Astrocyte of the spinal cord (primary cell): Measurements from ENCODE around the gene TENM4.
"Not testable (repeated sequence)": the region's sequence is repeated elsewhere in the genome, so short reads cannot be mapped to it uniquely, and the experiment has no call there.

Source experiments
- DNase-seq: peaks from one replicate; pipeline ENCODE4 v3.0.0; 2011; ENCODE audit warnings: low read depth, low spot score
- H3K4me3 ChIP-seq: 2 replicates; pipeline ENCODE4 v1.5.1; 2011; ENCODE audit warnings: low read depth, mild to moderate bottlenecking, low read length, moderate library complexity
- in situ Hi-C: cut with HindIII; loops from 2 replicates; pipeline ENCODE4 v1.10.0; 2017; ENCODE audit warnings: low sequenced_read_pairs
- TF ChIP-seq, protein P1 (sequence below): IDR thresholded peaks from 2 replicates; pipeline ENCODE4 v1.5.1; 2012; ENCODE audit warnings: low read depth, mild to moderate bottlenecking, low read length, inconsistent platforms

Gene TENM4

DNA sequence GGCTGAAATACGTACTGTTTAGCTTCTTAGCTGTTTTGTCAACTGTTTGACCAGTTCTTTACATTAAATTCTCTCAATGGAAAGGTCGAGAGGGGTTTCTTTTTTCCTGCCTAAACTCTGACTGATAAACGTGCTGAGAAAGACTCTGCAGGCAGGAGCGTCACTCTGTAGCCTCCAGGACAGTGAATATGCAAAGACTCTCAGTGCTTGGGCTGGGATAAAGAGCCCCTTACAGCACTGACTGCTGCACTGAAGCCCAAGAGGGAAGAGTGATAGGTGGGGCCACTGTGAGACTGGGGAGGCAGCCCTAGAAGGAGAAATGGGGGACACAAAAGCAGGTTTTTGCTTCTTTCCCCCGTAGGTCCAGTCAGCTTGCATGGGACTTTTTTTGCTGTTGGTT is 213.5 kb downstream of the TENM4 start:
- no peak for DNase-seq
- in situ Hi-C loops: no loop called here
- H3K4me3 ChIP-seq: no peak overlapping the region
- TF ChIP-seq, protein P1, sequence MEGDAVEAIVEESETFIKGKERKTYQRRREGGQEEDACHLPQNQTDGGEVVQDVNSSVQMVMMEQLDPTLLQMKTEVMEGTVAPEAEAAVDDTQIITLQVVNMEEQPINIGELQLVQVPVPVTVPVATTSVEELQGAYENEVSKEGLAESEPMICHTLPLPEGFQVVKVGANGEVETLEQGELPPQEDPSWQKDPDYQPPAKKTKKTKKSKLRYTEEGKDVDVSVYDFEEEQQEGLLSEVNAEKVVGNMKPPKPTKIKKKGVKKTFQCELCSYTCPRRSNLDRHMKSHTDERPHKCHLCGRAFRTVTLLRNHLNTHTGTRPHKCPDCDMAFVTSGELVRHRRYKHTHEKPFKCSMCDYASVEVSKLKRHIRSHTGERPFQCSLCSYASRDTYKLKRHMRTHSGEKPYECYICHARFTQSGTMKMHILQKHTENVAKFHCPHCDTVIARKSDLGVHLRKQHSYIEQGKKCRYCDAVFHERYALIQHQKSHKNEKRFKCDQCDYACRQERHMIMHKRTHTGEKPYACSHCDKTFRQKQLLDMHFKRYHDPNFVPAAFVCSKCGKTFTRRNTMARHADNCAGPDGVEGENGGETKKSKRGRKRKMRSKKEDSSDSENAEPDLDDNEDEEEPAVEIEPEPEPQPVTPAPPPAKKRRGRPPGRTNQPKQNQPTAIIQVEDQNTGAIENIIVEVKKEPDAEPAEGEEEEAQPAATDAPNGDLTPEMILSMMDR: no peak

- in situ Hi-C loops: no loop called here
- DNase-seq: no peak
- H3K4me3 ChIP-seq: no peak overlapping the region
- TF ChIP-seq, protein P1: no peak
Measured at GRCh38 chr11:79226126-79226525, 214.7 kb downstream of the TENM4 start.

GRCh38 chr11:79222163-79222562 is 218.7 kb downstream of the TENM4 start:
- in situ Hi-C loops, DNase-seq, H3K4me3 ChIP-seq: not testable (repeated sequence)

GRCh38 chr11:79221444-79222130 is 219.2 kb downstream of the TENM4 start:
- in situ Hi-C loops: no loop called here
- H3K4me3 ChIP-seq: no peak overlapping the region
- TF ChIP-seq, protein P1: no peak
- no peak for DNase-seq

DNA sequence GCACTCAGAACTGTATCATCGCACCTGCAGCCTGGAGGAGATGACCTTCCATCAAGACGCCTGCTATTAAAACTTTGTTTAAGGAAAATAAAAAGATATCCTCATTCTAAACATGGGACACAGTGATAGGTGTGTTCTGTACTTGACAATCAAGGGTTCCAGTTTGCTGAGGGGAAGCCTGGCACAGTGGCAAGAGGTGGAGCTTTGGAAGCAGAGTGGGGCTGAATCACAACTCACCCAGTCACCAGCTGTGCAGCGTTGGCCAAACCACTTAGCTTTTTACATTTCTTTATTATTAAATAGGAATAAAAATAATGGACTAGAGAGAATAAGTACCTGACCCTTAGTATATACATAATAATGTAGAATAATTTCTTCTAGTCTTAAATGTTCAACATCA is 220.7 kb downstream of the TENM4 start:
- H3K4me3 ChIP-seq: no peak overlapping the region
- TF ChIP-seq, protein P1: no peak
- peak; percentile 9 for DNase-seq
- in situ Hi-C loops: no loop called here

DNA sequence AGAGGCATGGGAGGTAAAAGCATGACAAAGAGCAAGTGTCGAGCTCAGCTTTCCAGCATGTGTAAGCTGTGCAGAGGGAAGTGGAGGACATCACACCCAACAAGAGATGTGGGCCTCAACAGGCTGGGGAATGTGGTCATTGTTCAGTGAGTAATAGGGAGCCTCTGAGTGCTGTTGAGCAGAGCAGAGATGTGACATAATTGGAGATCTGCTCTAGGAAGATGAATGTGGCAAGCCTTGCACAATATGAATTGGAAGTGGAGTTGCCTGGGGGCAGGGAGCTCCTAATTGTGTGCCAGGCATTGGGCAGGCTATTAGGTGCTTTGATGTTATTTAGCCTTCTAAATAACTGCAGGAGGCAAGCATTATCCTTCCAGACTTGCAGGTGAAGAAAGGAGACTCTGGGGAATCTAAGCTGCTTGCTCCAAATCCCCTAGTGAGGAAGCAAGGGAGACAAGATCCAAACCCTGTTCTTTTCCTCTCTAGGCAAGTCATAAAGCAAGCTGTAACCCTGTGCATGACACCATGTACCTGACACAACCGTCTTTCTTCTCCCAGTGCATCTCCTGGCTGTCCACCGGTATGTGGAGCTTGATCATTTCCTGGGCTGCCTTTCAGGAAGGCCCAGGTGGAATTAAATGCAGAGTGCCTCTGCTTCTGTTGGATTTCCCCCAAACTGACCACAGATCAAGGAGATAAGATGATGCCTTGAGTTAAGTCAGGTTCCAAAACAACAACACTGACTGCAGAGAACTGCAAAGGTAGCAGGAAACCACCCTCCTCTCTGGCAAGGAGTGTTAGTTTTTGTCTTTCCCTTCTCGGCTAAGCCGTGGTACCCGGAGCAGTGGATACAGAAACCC is 221.4 kb downstream of the TENM4 start:
- no peak overlapping the region for H3K4me3 ChIP-seq
- no peak for DNase-seq
- in situ Hi-C loops: no loop called here
- TF ChIP-seq, protein P1: no peak

DNA sequence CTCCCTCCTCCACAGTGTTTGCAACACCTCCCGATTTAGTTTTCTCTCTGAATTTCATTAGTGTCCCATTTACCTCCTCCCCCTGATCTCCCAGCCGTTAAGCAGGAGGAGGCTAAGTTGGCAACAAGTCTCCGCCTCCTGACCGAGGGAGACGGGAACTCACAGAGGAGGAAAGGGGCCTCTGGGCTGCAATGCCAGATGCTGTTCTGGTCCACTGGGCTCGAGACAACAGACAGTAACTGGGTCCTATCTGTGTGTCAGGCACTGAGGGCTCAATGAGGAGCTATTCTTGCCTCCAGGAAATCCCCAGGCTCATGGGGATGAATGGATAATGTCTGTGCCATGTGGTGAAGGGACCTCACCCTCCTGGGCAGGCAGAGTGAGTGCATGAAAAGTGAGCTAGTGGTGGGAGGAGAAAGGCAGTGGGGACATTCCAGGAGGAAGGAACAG is 228.1 kb downstream of the TENM4 start:
- in situ Hi-C loops: no loop called here
- TF ChIP-seq, protein P1: no peak
- no peak overlapping the region for H3K4me3 ChIP-seq
- DNase-seq: no peak
